HepG2 (cell line): ENCODE measurements around the gene HPD. TPM values are rescaled to one million over a fixed set of nuclear protein-coding genes. Genes with fewer than 3 reads are reported as not detected.

Source experiments
- ARNTL ChIP-seq: sonication (generic); formaldehyde crosslinking; IDR thresholded peaks from 2 replicates; pipeline ENCODE4 v1.4.0; 2020; ENCODE audit warnings: mild to moderate bottlenecking, missing genetic modification reagents
- CBX5 ChIP-seq: sonication (generic); formaldehyde crosslinking; IDR thresholded peaks from 2 replicates; pipeline ENCODE4 v1.4.0; 2020; ENCODE audit warnings: missing genetic modification reagents, borderline replicate concordance
- ERF ChIP-seq: IDR thresholded peaks from 2 replicates; pipeline ENCODE4 v1.6.1; 2018; ENCODE audit warnings: missing biosample characterization, missing genetic modification reagents
- ETV5 ChIP-seq: IDR thresholded peaks from 2 replicates; pipeline ENCODE4 v1.6.1; 2018; ENCODE audit warnings: missing biosample characterization, missing genetic modification reagents, inconsistent platforms, borderline replicate concordance
- FIP1L1 ChIP-seq: fragments of 200-400 bp; formaldehyde crosslinking; IDR thresholded peaks from 2 replicates; pipeline ENCODE4 v1.6.1; 2018; ENCODE audit warnings: low read depth, mild to moderate bottlenecking, low read length, moderate library complexity, borderline replicate concordance; ENCODE audit not compliant: insufficient read depth
- FOXA3 ChIP-seq: IDR thresholded peaks from 2 replicates; pipeline ENCODE4 v1.6.1; 2016; ENCODE audit warnings: missing genetic modification reagents, missing compliant biosample characterization
- FOXK1 ChIP-seq: sonication (generic); formaldehyde crosslinking; IDR thresholded peaks from 2 replicates; pipeline ENCODE4 v1.4.0; 2020; ENCODE audit warnings: low read depth, missing genetic modification reagents, borderline replicate concordance
- HOXA3 ChIP-seq: sonication (generic); formaldehyde crosslinking; IDR thresholded peaks from 2 replicates; pipeline ENCODE4 v1.5.0; 2020; ENCODE audit warnings: missing genetic modification reagents
- MED8 ChIP-seq: sonication (generic); formaldehyde crosslinking; IDR thresholded peaks from 2 replicates; pipeline ENCODE4 v1.8.1; 2023; ENCODE audit warnings: mild to moderate bottlenecking, missing genetic modification reagents; ENCODE audit not compliant: insufficient replicate concordance
- PHB2 ChIP-seq: fragments of 450-650 bp; IDR thresholded peaks from 2 replicates; pipeline ENCODE4 v1.6.1; 2018; ENCODE audit not compliant: partially characterized antibody
- PHF5A ChIP-seq: IDR thresholded peaks from one replicate; pipeline ENCODE4 v1.6.1; 2018; ENCODE audit warnings: low read depth, missing genetic modification reagents; ENCODE audit not compliant: unreplicated experiment
- POLR2AphosphoS5 ChIP-seq: IDR thresholded peaks from 2 replicates; pipeline ENCODE4 v1.6.1; 2012; ENCODE audit warnings: low read depth, low read length
- POLR2G ChIP-seq: fragments of 200-400 bp; formaldehyde crosslinking; IDR thresholded peaks from 2 replicates; pipeline ENCODE4 v1.6.1; 2018; ENCODE audit warnings: mild to moderate bottlenecking, low read depth, low read length, moderate library complexity
- SETDB1 ChIP-seq: sonication (generic); formaldehyde crosslinking; IDR thresholded peaks from 2 replicates; pipeline ENCODE4 v1.5.1; 2020; ENCODE audit warnings: missing genetic modification reagents, mild to moderate bottlenecking, borderline replicate concordance
- SOX13 ChIP-seq, 3 experiments: fragments of 450-650 bp in 1 of 3; sonication (generic) in 1 of 3; formaldehyde crosslinking in 1 of 3; IDR thresholded peaks in 2 of 3; conservative IDR thresholded peaks in 1 of 3; 2 replicates each; pipeline versions ENCODE4 v1.5.0 to v1.6.1; 2016 to 2020; ENCODE audit warnings: antibody characterized with exemption in 1 of 3, mild to moderate bottlenecking in 1 of 3, missing compliant biosample characterization in 1 of 3, missing genetic modification reagents in 1 of 3, moderate library complexity in 1 of 3
- ZKSCAN8 ChIP-seq: IDR thresholded peaks from 2 replicates; pipeline ENCODE4 v1.6.1; 2016; ENCODE audit warnings: borderline replicate concordance, missing genetic modification reagents, missing compliant biosample characterization
- ZNF350 ChIP-seq: sonication (generic); formaldehyde crosslinking; IDR thresholded peaks from 2 replicates; pipeline ENCODE4 v1.4.0; 2020; ENCODE audit warnings: mild to moderate bottlenecking, low read depth, missing genetic modification reagents, borderline replicate concordance
- ZNF354B ChIP-seq: sonication (generic); formaldehyde crosslinking; IDR thresholded peaks from 2 replicates; pipeline ENCODE4 v1.8.0; 2022; ENCODE audit warnings: mild to moderate bottlenecking, missing genetic modification reagents
- ZNF644 ChIP-seq: IDR thresholded peaks from 2 replicates; pipeline ENCODE4 v1.6.1; 2016; ENCODE audit warnings: low read depth
- ZXDC ChIP-seq: sonication (generic); formaldehyde crosslinking; IDR thresholded peaks from 2 replicates; pipeline ENCODE4 v1.5.0; 2020; ENCODE audit warnings: mild to moderate bottlenecking, missing genetic modification reagents
- polyA plus RNA-seq, 8 experiments: library from polyadenylated mRNA; depleted of rRNA in 3 of 8; stranded (reverse) in 7 of 8; unstranded in 1 of 8; fragments of >200 nt; fragmentation: Illumina TruSeq in 4 of 8; extraction: Trizol in 4 of 8; gene quantifications; 2 replicates each; pipeline versions ENCODE4 v1.2.1 to v1.2.3, GENCODE V29; 2011 to 2016; ENCODE audit warnings: low read depth in 4 of 8, missing spikeins in 1 of 8, mixed read lengths in 1 of 8; ENCODE audit not compliant: insufficient read depth in 1 of 8
- total RNA-seq, 5 experiments: library from RNA; depleted of rRNA; stranded (reverse); fragments of >200 nt; fragmentation: Illumina TruSeq; extraction: Trizol; gene quantifications; 2 replicates each; pipeline ENCODE4 v1.2.3, GENCODE V29; 2016; ENCODE audit warnings: low read depth in 1 of 5
- TF ChIP-seq, protein P1 (sequence below): sonication (generic); formaldehyde crosslinking; IDR thresholded peaks from 2 replicates; pipeline ENCODE4 v1.9.0; 2021; ENCODE audit warnings: missing genetic modification reagents, mild to moderate bottlenecking, borderline replicate concordance
- TF ChIP-seq, protein P2 (sequence below): sonication (generic); formaldehyde crosslinking; IDR thresholded peaks from 2 replicates; pipeline ENCODE4 v1.5.0; 2020; ENCODE audit warnings: mild to moderate bottlenecking, missing genetic modification reagents

HPD gene
- total and polyA plus RNA-seq, 2 of the 13 experiments (the other 11 are each of a cell fraction or from before 2014, with no cell fraction given), result 120 to 195 TPM

DNA sequence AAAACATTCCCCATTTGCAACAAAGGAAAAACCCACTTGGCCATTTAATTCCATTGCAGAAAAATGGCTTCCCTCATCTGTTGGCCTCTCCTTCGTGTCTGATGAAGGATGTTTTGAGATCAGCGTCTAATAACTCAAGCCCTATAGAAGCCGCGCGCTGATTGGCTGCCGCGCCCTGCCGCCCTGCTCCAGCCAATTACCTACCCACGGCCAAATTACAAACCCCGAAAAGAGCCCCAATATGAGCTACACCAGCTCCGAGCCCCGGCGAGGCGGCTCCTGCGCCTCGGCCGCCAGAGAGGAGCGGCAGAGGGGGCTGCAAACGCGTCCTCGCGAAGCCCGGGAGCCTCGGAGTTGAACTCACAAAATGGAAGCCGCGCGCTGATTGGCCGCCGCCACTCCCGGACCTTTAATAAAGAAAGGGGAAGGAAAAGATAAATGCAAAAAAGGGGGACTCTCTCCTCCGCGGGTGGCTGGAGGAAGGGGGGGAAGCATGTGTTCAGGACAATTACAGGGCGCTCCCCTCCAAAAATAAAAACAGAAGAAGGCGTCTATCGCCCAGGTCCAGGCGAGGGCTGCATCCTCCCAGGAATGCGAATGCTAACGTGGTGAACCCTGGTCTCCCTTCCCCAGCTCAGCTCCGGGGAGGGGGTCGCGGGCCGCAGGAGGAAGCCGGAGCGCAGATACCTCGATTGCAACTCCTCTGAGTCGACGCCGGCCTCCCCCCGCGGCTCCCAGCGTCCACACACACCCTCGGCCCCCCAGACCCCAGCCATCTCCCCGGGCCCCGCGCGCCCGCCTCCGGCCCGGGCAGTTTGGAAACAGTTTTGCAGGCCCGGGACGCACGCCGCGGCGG, 55.6 kb downstream of the HPD start (continued):
- TF ChIP-seq, protein P1, sequence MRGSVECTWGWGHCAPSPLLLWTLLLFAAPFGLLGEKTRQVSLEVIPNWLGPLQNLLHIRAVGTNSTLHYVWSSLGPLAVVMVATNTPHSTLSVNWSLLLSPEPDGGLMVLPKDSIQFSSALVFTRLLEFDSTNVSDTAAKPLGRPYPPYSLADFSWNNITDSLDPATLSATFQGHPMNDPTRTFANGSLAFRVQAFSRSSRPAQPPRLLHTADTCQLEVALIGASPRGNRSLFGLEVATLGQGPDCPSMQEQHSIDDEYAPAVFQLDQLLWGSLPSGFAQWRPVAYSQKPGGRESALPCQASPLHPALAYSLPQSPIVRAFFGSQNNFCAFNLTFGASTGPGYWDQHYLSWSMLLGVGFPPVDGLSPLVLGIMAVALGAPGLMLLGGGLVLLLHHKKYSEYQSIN (CRISPR knock-in tag), result no peak
- TF ChIP-seq ERF (CRISPR knock-in tag) (peak; percentile 82), CBX5 (CRISPR knock-in tag) (no peak), FIP1L1 (no peak), ZXDC (CRISPR knock-in tag) (0 out of 2 replicates have a peak, but pooled peaks have one; percentile 18), ZNF354B (CRISPR knock-in tag) (0 out of 2 replicates have a peak, but pooled peaks have one; percentile 14), PHF5A (CRISPR knock-in tag) (peak; percentile 75), SETDB1 (CRISPR knock-in tag) (no peak), ZKSCAN8 (CRISPR knock-in tag) (0 out of 2 replicates have a peak, but pooled peaks have one; percentile 47), FOXK1 (CRISPR knock-in tag) (no peak; the same call in 1 of the 2 replicates), ARNTL (CRISPR knock-in tag) (peak; percentile 64; the same call in 1 of the 2 replicates), HOXA3 (CRISPR knock-in tag) (peak; percentile 39; the same call in 1 of the 2 replicates), ZNF644 (CRISPR knock-in tag) (no peak), POLR2AphosphoS5 (peak; percentile 97), FOXA3 (CRISPR knock-in tag) (peak; percentile 38; the same call in 1 of the 2 replicates), MED8 (CRISPR knock-in tag) (peak; percentile 29), SOX13 (IDR thresholded peaks at IDR 0.05) (peak; percentile 27), SOX13 (CRISPR knock-in tag; conservative IDR thresholded peaks at IDR 0.05 in 1 of 2, IDR thresholded peaks at IDR 0.05 in 1 of 2) (no peak), ZNF350 (CRISPR knock-in tag) (peak; percentile 89; the same call in 1 of the 2 replicates), ETV5 (CRISPR knock-in tag) (peak; percentile 22; the same call in 1 of the 2 replicates), POLR2G (peak; percentile 93), PHB2 (no peak)
- TF ChIP-seq, protein P2, sequence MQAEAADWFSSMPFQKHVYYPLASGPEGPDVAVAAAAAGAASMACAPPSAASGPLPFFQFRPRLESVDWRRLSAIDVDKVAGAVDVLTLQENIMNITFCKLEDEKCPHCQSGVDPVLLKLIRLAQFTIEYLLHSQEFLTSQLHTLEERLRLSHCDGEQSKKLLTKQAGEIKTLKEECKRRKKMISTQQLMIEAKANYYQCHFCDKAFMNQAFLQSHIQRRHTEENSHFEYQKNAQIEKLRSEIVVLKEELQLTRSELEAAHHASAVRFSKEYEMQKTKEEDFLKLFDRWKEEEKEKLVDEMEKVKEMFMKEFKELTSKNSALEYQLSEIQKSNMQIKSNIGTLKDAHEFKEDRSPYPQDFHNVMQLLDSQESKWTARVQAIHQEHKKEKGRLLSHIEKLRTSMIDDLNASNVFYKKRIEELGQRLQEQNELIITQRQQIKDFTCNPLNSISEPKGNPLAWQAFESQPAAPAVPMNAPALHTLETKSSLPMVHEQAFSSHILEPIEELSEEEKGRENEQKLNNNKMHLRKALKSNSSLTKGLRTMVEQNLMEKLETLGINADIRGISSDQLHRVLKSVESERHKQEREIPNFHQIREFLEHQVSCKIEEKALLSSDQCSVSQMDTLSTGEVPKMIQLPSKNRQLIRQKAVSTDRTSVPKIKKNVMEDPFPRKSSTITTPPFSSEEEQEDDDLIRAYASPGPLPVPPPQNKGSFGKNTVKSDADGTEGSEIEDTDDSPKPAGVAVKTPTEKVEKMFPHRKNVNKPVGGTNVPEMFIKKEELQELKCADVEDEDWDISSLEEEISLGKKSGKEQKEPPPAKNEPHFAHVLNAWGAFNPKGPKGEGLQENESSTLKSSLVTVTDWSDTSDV (CRISPR knock-in tag), result no peak
